ENCODE results near the gene DPF3.
"Not testable (repeated sequence)": the region's sequence is repeated elsewhere in the genome, so short reads cannot be mapped to it uniquely, and the experiment has no call there.

DPF3 gene

GRCh38 chr14:72779679-72780078, 114.2 kb downstream of the DPF3 start:
- no peak for DNase-seq (ENCODE audit: extremely low spot score, insufficient read length, low read depth)

DNA sequence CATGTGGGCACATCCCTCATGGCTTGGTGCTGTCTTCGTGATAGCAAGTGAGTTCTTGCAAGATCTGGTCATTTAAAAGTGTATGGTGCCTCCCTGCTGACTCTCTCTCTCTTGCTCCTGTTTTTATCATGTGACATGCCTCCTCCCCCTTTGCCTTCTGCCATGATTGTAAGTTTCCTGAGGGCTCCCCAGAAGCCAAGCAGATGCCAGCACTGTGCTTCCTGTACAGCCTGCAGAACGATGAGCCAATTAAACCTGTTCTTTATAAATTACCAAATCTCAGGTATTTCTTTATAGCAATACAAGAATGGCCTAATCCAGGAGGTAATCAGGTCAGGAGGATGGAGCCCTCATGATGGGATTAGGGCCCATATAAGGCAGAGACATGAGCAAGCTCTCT, 116.3 kb downstream of the DPF3 start:
- FAIRE-seq (no peak), DNase-seq (ENCODE audit: extremely low spot score, insufficient read length, low read depth) (no peak)

More at GRCh38 chr14:72779679-72780078, 114.2 kb downstream of the DPF3 start:
- no peak for FAIRE-seq

GRCh38 chr14:72776701-72777261, 117.1 kb downstream of the DPF3 start:
- no peak for DNase-seq (ENCODE audit: extremely low spot score, insufficient read length, low read depth)
- FAIRE-seq: no peak

DNA sequence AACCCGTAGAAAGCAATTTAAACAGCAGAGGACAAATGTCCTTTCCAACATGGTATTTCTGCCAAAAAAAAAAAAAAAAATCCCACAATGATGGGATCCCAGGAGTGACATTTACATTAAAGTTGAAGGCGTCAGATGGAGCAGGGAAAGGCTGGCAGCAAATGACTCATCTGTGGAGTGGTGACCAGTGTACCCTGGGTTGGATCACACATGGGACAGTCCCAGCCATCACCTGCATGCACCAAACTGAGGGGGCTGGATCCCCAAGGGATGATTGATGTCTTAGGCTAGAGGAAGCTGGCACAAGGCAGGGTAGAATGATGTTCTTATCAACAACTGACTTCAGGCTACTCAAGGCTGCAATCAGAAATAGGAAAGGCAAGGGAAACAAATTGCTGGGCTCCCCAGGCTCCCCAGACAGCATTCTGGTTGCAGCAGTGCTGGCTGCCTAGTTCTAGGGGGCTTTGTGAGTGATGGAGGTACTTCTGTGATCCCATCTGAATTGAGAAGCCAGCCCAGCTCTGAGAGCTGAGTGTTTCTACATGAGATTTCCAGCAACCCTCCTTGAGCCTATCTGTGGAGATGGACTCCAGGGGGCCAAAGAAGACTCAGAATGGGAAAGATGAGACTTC, 117.9 kb downstream of the DPF3 start:
- no peak for DNase-seq (ENCODE audit: extremely low spot score, insufficient read length, low read depth)
- no peak for FAIRE-seq

DNA sequence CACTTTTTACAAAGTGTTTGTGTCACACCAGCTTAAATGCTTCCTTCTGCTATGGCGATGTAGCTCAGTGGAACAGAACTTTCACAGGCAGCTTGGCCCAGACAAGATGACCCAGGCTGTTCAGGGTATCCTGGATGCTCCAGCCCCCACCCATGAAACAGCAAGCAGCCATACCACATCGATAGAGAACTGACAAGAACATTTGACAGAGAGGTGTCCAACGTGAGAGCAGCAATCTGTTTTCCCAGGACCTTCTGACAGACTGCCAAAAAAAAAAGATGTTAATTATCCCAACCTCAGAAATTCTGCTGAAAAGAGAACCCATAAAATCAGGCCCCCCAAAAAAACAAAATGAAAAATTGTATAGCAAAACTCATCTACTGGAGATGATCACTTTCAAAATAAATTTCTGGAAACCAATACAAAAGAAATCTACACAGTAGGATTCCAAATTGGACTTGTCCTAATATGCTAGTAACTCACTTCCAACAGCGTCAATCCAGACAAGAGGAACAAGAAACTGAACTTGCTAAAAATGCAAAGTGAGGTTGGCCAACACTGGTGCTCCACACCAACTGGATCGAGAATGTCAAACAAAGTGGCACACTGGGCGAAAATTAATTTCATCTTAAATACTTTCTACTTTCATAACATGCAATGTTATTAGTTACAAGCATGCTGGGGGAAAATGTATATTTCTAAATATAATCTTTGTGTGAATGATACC, 118.8 kb downstream of the DPF3 start:
- DNase-seq (ENCODE audit: extremely low spot score, insufficient read length, low read depth) (no peak), FAIRE-seq (no peak)

DNA sequence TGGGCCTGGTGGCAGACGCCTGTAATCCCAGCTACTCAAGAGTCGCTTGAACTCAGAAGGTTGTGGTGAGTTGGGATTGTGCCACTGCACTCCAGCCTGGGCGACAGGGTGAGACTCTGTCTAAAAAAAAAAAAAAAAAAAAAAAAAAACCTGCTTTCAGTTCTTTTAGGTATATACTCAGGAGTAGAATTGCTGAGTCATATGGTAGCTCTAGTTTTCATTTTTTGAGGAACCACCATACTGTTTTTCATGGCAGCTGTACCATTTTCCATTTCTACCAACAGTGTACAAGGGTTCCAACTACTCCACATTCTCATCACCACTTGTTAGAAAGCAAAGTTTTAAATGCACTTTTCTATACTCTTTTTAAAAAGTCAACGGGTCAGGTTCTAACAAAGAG, 119.8 kb downstream of the DPF3 start:
- FAIRE-seq (no peak), DNase-seq (ENCODE audit: extremely low spot score, insufficient read length, low read depth) (no peak)

- no peak for FAIRE-seq
- no peak for DNase-seq (ENCODE audit: extremely low spot score, insufficient read length, low read depth)
These were observed 122.3 kb downstream of the DPF3 start for GRCh38 chr14:72771561-72771960.

DNA sequence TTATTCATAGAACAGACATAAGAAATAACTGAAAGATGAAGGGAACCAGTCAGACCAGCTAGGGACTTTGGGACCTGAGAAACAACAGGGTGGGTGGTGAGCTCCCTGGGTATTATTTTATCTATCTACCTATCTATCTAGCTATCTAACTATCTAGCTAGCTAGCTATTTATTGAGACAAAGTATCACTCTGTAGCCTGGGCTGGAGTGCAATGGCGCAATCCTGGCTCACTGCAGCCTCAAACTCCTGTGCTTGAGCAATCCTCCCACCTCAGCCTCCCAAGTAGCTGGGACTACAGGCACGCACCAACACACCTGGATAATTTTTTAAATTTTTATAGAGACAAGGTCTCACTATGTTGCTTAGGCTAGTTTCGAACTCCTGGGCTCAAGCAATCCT, 127.6 kb downstream of the DPF3 start:
- no peak for FAIRE-seq
- no peak for DNase-seq (ENCODE audit: extremely low spot score, insufficient read length, low read depth)

- DNase-seq (ENCODE audit: extremely low spot score, insufficient read length, low read depth) (no peak), FAIRE-seq (no peak)
These were observed 130.0 kb downstream of the DPF3 start for GRCh38 chr14:72763892-72764291.

- DNase-seq (ENCODE audit: extremely low spot score, insufficient read length, low read depth) (no peak), FAIRE-seq (no peak)
These were observed 134.2 kb downstream of the DPF3 start for GRCh38 chr14:72759670-72760069.

DNA sequence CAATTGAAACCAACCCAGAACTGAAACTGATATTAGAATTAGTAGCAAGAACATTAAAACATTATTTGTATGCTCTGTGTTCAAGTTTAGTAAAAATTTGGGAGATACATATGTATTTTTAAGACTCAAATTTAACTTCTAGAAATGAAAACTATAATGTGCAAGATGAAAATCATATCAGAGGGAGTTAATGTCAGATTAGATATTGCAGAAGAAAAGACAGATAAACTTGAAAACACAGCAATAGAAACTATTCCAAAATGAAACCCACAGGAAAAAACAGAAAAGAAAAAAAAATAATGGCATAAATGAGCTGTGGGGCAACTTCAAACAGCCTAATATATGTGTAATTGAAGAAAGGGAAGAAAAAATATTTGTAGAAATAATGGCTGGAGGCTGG, 134.9 kb downstream of the DPF3 start:
- DNase-seq (ENCODE audit: extremely low spot score, insufficient read length, low read depth) (no peak), FAIRE-seq (no peak)

DNA sequence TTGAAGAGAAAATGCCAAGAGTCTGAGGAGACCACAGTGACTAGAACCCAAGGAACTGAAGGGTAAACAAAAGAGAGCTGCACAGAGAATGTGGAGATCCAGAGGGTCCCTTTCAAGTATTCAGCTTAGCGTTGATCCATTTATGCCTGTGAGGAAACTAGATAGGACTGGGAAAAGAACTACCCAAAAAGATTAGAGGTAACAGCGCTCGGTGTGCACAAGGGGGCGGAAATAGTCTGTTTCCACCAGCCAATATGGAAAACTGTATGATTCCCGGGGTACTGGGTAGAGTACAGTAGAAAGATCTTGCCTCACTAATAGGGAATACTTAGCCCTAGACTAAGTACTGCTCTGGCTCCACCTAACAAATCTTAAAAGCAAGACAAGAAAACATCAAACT, 135.5 kb downstream of the DPF3 start:
- FAIRE-seq: no peak
- no peak for DNase-seq (ENCODE audit: extremely low spot score, insufficient read length, low read depth)

DNA sequence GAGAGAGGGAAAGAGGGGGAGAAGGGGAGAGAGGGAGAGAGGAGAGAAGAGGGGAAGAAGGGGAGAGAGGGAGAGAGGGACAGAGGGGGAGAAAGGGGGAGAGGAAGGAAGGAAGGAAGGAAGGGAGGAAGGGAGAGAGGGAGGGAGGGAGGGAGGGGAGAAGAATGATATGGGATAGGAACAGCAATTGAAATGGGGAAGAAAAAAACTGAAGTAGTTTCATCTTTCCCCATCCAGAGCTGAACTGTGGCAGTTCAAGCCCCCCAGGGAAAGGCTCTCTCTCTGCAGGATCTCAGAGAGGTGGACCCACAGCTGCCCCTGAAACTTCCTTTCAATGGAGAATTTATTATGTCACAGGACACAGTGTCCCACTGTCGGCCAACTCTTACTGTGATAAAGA, 136.9 kb downstream of the DPF3 start:
- FAIRE-seq: no peak

GRCh38 chr14:72755766-72756165, 138.1 kb downstream of the DPF3 start:
- FAIRE-seq (no peak), DNase-seq (ENCODE audit: extremely low spot score, insufficient read length, low read depth) (no peak)

More for the DNA sequence above, 136.9 kb downstream of the DPF3 start:
- no peak for DNase-seq (ENCODE audit: extremely low spot score, insufficient read length, low read depth)

DNA sequence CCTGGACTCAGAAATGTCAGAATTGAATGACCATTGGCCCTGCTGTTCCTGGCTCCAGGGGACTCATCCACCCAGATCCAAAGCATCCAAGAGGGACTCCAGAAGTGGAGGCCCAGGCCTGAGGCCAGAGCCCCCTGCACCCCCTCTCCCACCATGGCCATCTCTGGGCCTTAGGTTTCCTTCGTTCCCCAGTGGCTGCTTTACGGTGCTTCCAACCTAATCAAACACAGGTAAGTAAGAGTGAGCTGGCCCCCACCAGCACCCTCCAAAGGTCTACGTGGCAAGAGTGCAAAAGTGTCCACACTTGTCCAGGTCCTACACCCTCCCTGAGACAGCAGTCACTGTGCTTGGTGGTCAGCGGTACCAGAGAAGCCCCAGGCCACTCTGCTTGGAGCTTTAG, 139.0 kb downstream of the DPF3 start:
- DNase-seq (ENCODE audit: extremely low spot score, insufficient read length, low read depth) (no peak), FAIRE-seq (no peak)

GRCh38 chr14:72753879-72754400, 140.0 kb downstream of the DPF3 start:
- FAIRE-seq (no peak), DNase-seq (ENCODE audit: extremely low spot score, insufficient read length, low read depth) (no peak)

GRCh38 chr14:72753044-72753710, 140.7 kb downstream of the DPF3 start:
- DNase-seq (ENCODE audit: extremely low spot score, insufficient read length, low read depth): no peak
- FAIRE-seq: no peak

DNA sequence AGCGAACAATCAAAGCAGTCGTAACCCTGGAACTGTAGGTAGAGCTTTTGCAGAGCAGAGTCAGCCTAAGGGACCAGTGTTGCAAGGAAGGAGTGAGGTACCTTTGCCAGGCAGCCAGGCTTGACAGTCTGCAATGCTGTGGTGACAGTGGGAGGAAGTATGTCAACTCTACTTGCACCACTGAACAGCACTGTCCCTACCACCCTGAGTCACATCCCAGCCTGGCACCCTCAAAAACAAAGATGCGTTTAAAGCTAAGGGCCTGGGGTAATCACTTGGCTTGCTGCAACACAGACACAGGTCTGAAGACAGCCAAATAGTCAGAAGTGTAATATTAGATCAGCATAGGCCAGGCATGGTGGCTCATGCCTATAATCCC, 141.9 kb downstream of the DPF3 start:
- no peak for FAIRE-seq

GRCh38 chr14:72751276-72752033, 142.4 kb downstream of the DPF3 start:
- FAIRE-seq (no peak), DNase-seq (ENCODE audit: extremely low spot score, insufficient read length, low read depth) (no peak)

More for the DNA sequence above, 141.9 kb downstream of the DPF3 start:
- no peak for DNase-seq (ENCODE audit: extremely low spot score, insufficient read length, low read depth)

DNA sequence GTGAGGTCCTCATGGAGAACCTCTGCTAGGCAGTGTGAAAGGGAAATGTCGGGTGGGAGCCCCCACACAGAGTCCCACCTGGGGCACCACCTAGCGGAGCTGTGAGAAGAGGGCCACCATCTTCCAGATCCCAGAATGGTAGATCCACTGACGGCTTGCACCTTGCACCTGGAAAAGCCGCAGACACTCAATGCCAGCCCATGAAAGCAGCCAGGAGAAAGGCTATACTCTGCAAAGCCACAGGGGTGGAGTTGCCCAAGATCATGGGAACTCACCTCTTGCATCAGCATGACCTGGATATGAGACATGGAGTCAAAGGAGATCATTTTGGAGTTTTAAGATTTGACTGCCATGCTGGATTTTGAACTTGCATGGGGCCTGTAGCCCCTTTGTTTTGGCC, 145.0 kb downstream of the DPF3 start:
- DNase-seq (ENCODE audit: extremely low spot score, insufficient read length, low read depth); FAIRE-seq: not testable (repeated sequence)
